GM12878 (cell line): ENCODE results near the gene DNAJC18. TPM values are rescaled to one million over a fixed set of nuclear protein-coding genes. Genes with fewer than 3 reads are reported as not detected.

Source experiments
- ATAC-seq: fragments of 200-7000 bp; cut with Tn5 transposase; 3 replicates; pipeline ENCODE4 v1.9.1; 2020; ENCODE audit warnings: mild to moderate bottlenecking, moderate library complexity
- BruUV-seq: library from RNA; stranded (reverse); fragments of 400-500 nt; replicated peaks from 2 replicates; lab custom pipeline; 2021; lab: Mats Ljungman, UMichigan
- CTCF ChIA-PET: fragments of 300-600 bp; sonication (Branson Sonifier 250); formaldehyde crosslinking; extraction: SDS; loops from one replicate; lab custom pipeline; 2021; ENCODE audit warnings: inconsistent platforms; lab: Yijun Ruan, JAX
- POLR2A ChIA-PET: fragments of 350-600 bp; formaldehyde crosslinking; extraction: SDS; loops from one replicate; lab custom pipeline; 2021; ENCODE audit warnings: inconsistent platforms; lab: Charles Lee
- RAD21 ChIA-PET: fragments of 300-600 bp; sonication (Branson Sonifier 250); formaldehyde crosslinking; loops from one replicate; lab custom pipeline; 2023; ENCODE audit warnings: antibody characterized with exemption; ENCODE audit not compliant: unreplicated experiment; lab: Charles Lee
- SMC1A ChIA-PET: fragments of 300-600 bp; sonication (Branson Sonifier 250); formaldehyde crosslinking; loops from one replicate; lab custom pipeline; 2023; ENCODE audit not compliant: unreplicated experiment, uncharacterized antibody; lab: Charles Lee
- DNase-seq: peaks from one replicate; pipeline ENCODE4 v3.0.0-alpha.2; 2011; ENCODE audit warnings: low read depth, low spot score
- FAIRE-seq: peaks from 3 replicates; lab custom pipeline; 2011; peaks lifted over from hg19 to GRCh38; lab: Jason Lieb, UNC
- H2AFZ ChIP-seq: 2 replicates; pipeline ENCODE4 v1.6.0; 2011; ENCODE audit warnings: low read depth, low read length, control low read depth; ENCODE audit not compliant: control insufficient read depth
- H3K27ac ChIP-seq: 2 replicates; pipeline ENCODE4 v1.5.1; 2011; ENCODE audit warnings: control low read depth; ENCODE audit not compliant: control insufficient read depth, insufficient read depth
- H3K27me3 ChIP-seq, 2 experiments: replicated peaks in 1 of 2; 2 replicates each; pipeline versions ENCODE4 v1.6.0 to v1.6.1; 2011; ENCODE audit warnings: low read length in 1 of 2; ENCODE audit not compliant: control insufficient read depth in 2 of 2, insufficient read depth in 2 of 2
- H3K36me3 ChIP-seq, 2 experiments: 2 replicates each; pipeline ENCODE4 v1.5.1; 2011; ENCODE audit warnings: low read length in 1 of 2; ENCODE audit not compliant: control insufficient read depth in 2 of 2, insufficient read depth in 2 of 2
- H3K4me1 ChIP-seq: 2 replicates; pipeline ENCODE4 v1.6.1; 2011; ENCODE audit warnings: mild to moderate bottlenecking, low read length, moderate library complexity, mixed read lengths; ENCODE audit not compliant: control insufficient read depth, insufficient read depth
- H3K4me2 ChIP-seq: 2 replicates; pipeline ENCODE4 v1.6.0; 2011; ENCODE audit warnings: control low read depth; ENCODE audit not compliant: control insufficient read depth, insufficient read depth
- H3K4me3 ChIP-seq: fragments of 200-600 bp; sonication (generic); 2 replicates; pipeline ENCODE4 v1.5.1; 2016
- H3K79me2 ChIP-seq: 2 replicates; pipeline ENCODE4 v1.6.0; 2011; ENCODE audit warnings: low read length; ENCODE audit not compliant: control insufficient read depth, insufficient read depth
- H3K9ac ChIP-seq: 2 replicates; pipeline ENCODE4 v1.8.0; 2011; ENCODE audit warnings: low read length, control low read depth, mixed read lengths; ENCODE audit not compliant: control insufficient read depth, insufficient read depth
- H3K9me3 ChIP-seq: replicated peaks from 3 replicates; pipeline ENCODE4 v1.5.1; 2011; ENCODE audit warnings: mild to moderate bottlenecking, low read length; ENCODE audit not compliant: control insufficient read depth, insufficient read depth
- H4K20me1 ChIP-seq: 2 replicates; pipeline ENCODE4 v1.6.0; 2011; ENCODE audit not compliant: control insufficient read depth, insufficient read depth
- BCL3 ChIP-seq: IDR thresholded peaks from 2 replicates; pipeline ENCODE4 v1.6.1; 2011; ENCODE audit warnings: borderline replicate concordance, low read depth, mild to moderate bottlenecking, moderate library complexity, low read length; ENCODE audit not compliant: insufficient read depth, poor library complexity, severe bottlenecking
- BMI1 ChIP-seq: fragments of 450-650 bp; IDR thresholded peaks from 2 replicates; pipeline ENCODE4 v1.6.1; 2016; ENCODE audit warnings: mild to moderate bottlenecking, moderate library complexity, borderline replicate concordance
- BRCA1 ChIP-seq: IDR thresholded peaks from 2 replicates; pipeline ENCODE4 v1.6.1; 2011; ENCODE audit warnings: low read depth, low read length, improper control_type of control experiment
- CBFB ChIP-seq: IDR thresholded peaks from 2 replicates; pipeline ENCODE4 v1.6.1; 2016; ENCODE audit warnings: antibody characterized with exemption, low read depth
- E4F1 ChIP-seq: fragments of 450-650 bp; IDR thresholded peaks from 2 replicates; pipeline ENCODE4 v1.6.1; 2018; ENCODE audit warnings: borderline replicate concordance, mild to moderate bottlenecking; ENCODE audit not compliant: partially characterized antibody
- IRF3 ChIP-seq: fragments of 450-650 bp; IDR thresholded peaks from 2 replicates; pipeline ENCODE4 v1.6.1; 2014; ENCODE audit warnings: mild to moderate bottlenecking
- MEF2B ChIP-seq: fragments of 450-650 bp; IDR thresholded peaks from 2 replicates; pipeline ENCODE4 v1.6.1; 2018; ENCODE audit warnings: mild to moderate bottlenecking, moderate library complexity; ENCODE audit not compliant: partially characterized antibody, poor library complexity, severe bottlenecking
- MTA2 ChIP-seq: fragments of 450-650 bp; IDR thresholded peaks from 2 replicates; pipeline ENCODE4 v1.6.1; 2016; ENCODE audit warnings: low read depth, mild to moderate bottlenecking, moderate library complexity
- PAX5 ChIP-seq: IDR thresholded peaks from 2 replicates; pipeline ENCODE4 v1.6.1; 2011; ENCODE audit warnings: low read depth, low read length, borderline replicate concordance
- RELA ChIP-seq: fragments of 450-650 bp; IDR thresholded peaks from 2 replicates; pipeline ENCODE4 v1.8.0; 2014; ENCODE audit warnings: borderline replicate concordance; ENCODE audit not compliant: partially characterized antibody
- SIN3A ChIP-seq: IDR thresholded peaks from 2 replicates; pipeline ENCODE4 v1.6.1; 2012; ENCODE audit warnings: low read depth, low read length, improper control_type of control experiment
- SMAD5 ChIP-seq: IDR thresholded peaks from 2 replicates; pipeline ENCODE4 v1.6.1; 2016; ENCODE audit warnings: antibody characterized with exemption, low read depth
- SREBF1 ChIP-seq: IDR thresholded peaks from 2 replicates; pipeline ENCODE4 v1.6.1; 2012; ENCODE audit warnings: mild to moderate bottlenecking, low read length
- SUZ12 ChIP-seq: fragments of 200-600 bp; sonication (generic); IDR thresholded peaks from one replicate; pipeline ENCODE4 v1.6.1; 2018; ENCODE audit warnings: antibody characterized with exemption, mild to moderate bottlenecking; ENCODE audit not compliant: unreplicated experiment
- TARDBP ChIP-seq: IDR thresholded peaks from 2 replicates; pipeline ENCODE4 v1.6.1; 2016; ENCODE audit warnings: borderline replicate concordance
- ZNF217 ChIP-seq: fragments of 450-650 bp; IDR thresholded peaks from 2 replicates; pipeline ENCODE4 v1.6.1; 2017; ENCODE audit warnings: antibody characterized with exemption, mild to moderate bottlenecking
- ZNF622 ChIP-seq: fragments of 450-650 bp; IDR thresholded peaks from 2 replicates; pipeline ENCODE4 v1.6.1; 2017; ENCODE audit warnings: mild to moderate bottlenecking, inconsistent platforms
- WGBS: methylation state at CpG from one replicate; pipeline ENCODE4 v1.1.6; 2016; ENCODE audit warnings: low lambda C conversion rate; ENCODE audit not compliant: insufficient replicate concordance, insufficient coverage; ENCODE audit errors: missing lambda C conversion rate; 5-methylcytosine and 5-hydroxymethylcytosine counted together
- in situ Hi-C: fragments of 300-500 bp; cut with MboI; formaldehyde crosslinking; loops from 9 replicates; pipeline ENCODE4 v1.14.3; 2018; ENCODE audit warnings: mixed read lengths
- intact Hi-C: fragments of 100-400 bp; cut with micrococcal nuclease; formaldehyde crosslinking; loops from one replicate; pipeline ENCODE4 v1.14.2; 2022; ENCODE audit not compliant: unreplicated experiment
- polyA plus RNA-seq, 11 experiments: library from polyadenylated mRNA; depleted of rRNA in 4 of 11; unstranded in 6 of 11; stranded (reverse) in 5 of 11; fragments of >200 nt; fragmentation: Nextera tagmentation in 4 of 11; fragmentation: Illumina TruSeq in 1 of 11; extraction: Ambion mirVana in 4 of 11; extraction: Trizol in 1 of 11; gene quantifications; 1 replicate in 1 of 11; 2 replicates in 10 of 11; pipeline versions ENCODE4 v1.2.1 to v1.2.3, GENCODE V29; 2011 to 2016; ENCODE audit warnings: inconsistent platforms in 2 of 11, missing spikeins in 2 of 11, low read depth in 1 of 11
- total RNA-seq, 4 experiments: library from RNA; depleted of rRNA in 3 of 4; stranded (reverse); fragments of >200 nt in 3 of 4; fragmentation: Illumina TruSeq in 1 of 4; extraction: Trizol in 1 of 4; gene quantifications; 2 replicates each; pipeline versions ENCODE4 v1.2.1 to v1.2.3, GENCODE V29; 2013 to 2021

The DNAJC18 gene
- total and polyA plus RNA-seq, 10 of the 15 experiments (the other 5 are each of a cell fraction or from before 2014, with no cell fraction given): 6.4 to 26.7 (median 17.7) TPM

- TF ChIP-seq ZNF217: no peak
- TF ChIP-seq BMI1: no peak
- no peak for TF ChIP-seq PAX5
- TF ChIP-seq SUZ12: no peak
Measured at GRCh38 chr5:139457241-139457640, 17.9 kb upstream of the DNAJC18 start (continued).

GRCh38 chr5:139456776-139457175, 17.5 kb upstream of the DNAJC18 start:
- no peak overlapping the region for H3K27ac ChIP-seq
- ATAC-seq (no peak), FAIRE-seq (no peak), DNase-seq (no peak)
- in situ Hi-C loops (no loop called here), intact Hi-C loops (loop anchor here (2.0 to 5.0 kb wide), 2 partner anchors 56 to 206 kb away; no protein-coding TSS in a partner anchor)
- BruUV-seq: no TSS peak
- POLR2A ChIA-PET: interaction anchor here (0.7 to 3.6 kb wide), 4 partner anchors 9 to 33 kb away, joined by 3 to 22 read pairs (median 6); partner anchors contain the start of gene DNAJC18
- peaks cover 53% of the 10 kb centered on the region for H3K4me1 ChIP-seq
- no peaks in the 10 kb centered on the region for H3K36me3 ChIP-seq
- SMC1A ChIA-PET: interaction anchor here (0.9 to 2.3 kb wide), 8 partner anchors 9 to 67 kb away, joined by 3 to 12 read pairs (median 4); partner anchors contain the start of gene DNAJC18
- no peaks in the 10 kb centered on the region for H3K79me2 ChIP-seq
- no peak overlapping the region for H3K9ac ChIP-seq
- no peak overlapping the region for H2AFZ ChIP-seq
- RAD21 ChIA-PET: interaction anchor here (0.9 to 1.1 kb wide), 5 partner anchors 10 to 57 kb away, joined by 4 to 6 read pairs (median 5); no protein-coding TSS in a partner anchor
- no peak overlapping the region for H3K4me2 ChIP-seq
- CTCF ChIA-PET: interaction anchor here (1.0 to 2.4 kb wide), 5 partner anchors 9 to 55 kb away, joined by 4 to 14 read pairs (median 6); no protein-coding TSS in a partner anchor
- H3K27me3 ChIP-seq: no peaks in the 10 kb centered on the region
- no peak overlapping the region for H3K4me3 ChIP-seq
- H4K20me1 ChIP-seq: no peaks in the 10 kb centered on the region
- WGBS: 89% methylated on average over 12 of the region's 12 CpGs
- no peaks in the 10 kb centered on the region for H3K9me3 ChIP-seq
- TF ChIP-seq BCL3 (no peak), SMAD5 (no peak), SIN3A (no peak), TARDBP (no peak), SREBF1 (no peak), E4F1 (no peak), RELA (no peak), CBFB (no peak), MTA2 (no peak), ZNF622 (no peak), IRF3 (no peak), MEF2B (no peak), BRCA1 (no peak)
